Measurements from ENCODE around the gene PCDH9. TPM values are rescaled to one million over a fixed set of nuclear protein-coding genes. Genes with fewer than 3 reads are reported as not detected.
"Not testable (repeated sequence)": the region's sequence is repeated elsewhere in the genome, so short reads cannot be mapped to it uniquely, and the experiment has no call there.

Gene PCDH9
- total RNA-seq, 1 experiment from 2014 or later = under 0.01 TPM

- DNase-seq (ENCODE audit: low read depth) = no peak
Observed at GRCh38 chr13:66344805-66345517, 885.2 kb downstream of the PCDH9 start.

- no peak for DNase-seq (ENCODE audit: low read depth)
Observed at GRCh38 chr13:66343224-66343828, 886.8 kb downstream of the PCDH9 start.

DNA sequence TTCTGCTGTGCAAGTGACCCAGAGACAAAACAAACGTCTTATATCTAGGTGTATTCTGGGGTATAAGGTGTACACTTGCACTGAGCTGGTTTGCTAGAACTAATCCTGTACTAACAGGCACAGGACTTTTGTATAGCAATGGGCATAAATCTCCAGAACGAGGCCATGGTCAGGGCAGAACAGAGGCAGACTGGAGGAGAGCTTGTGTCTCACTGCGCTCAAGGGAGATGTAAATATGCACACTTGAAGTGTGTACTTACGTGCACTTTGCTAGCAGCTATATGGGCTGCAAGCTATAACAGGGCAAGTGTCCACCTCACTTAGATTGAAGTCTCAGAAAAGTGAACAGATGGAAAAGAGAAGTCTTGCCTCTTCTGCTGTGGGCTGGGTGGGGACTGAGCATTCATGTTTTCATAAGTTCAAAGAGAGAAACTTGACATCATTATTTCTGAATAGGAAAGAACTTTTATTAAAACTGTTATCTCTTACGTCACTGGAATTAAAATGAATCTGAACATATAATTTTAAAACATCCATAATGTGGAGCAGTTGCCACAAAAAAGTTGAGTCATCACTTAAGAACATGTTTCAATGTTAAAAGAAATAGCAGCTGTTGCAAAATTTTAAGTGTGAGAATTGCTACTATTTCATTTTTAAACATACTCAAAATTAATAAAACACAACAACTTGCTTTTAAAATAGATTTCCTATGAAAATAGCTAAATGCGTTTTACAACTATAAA is 888.3 kb downstream of the PCDH9 start:
- no peak for DNase-seq (ENCODE audit: low read depth)

DNA sequence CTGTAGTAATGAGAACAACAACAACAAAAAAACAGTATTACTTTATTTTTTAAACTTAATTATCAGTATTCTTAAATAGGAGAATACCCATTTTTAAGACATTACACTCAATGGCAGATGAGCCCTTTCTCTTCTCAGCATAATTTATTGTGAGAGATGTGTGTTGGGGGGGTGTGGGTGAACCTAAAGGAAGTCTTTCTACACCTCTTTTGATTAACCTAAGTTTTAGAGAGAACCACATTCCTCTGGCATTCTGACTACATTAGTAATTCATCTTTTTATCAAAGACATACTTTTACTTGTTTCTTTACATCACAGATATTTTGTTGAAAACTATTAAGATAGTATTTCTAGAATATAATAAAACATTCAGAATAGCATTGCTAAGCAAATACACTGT is 890.9 kb downstream of the PCDH9 start:
- no peak for DNase-seq (ENCODE audit: low read depth)

GRCh38 chr13:66338542-66338941 is 891.6 kb downstream of the PCDH9 start:
- DNase-seq (ENCODE audit: low read depth) = no peak

- no peak for DNase-seq (ENCODE audit: low read depth)
Observed at GRCh38 chr13:66335626-66336025, 894.5 kb downstream of the PCDH9 start.

GRCh38 chr13:66329988-66330451 is 900.1 kb downstream of the PCDH9 start:
- no peak for DNase-seq (ENCODE audit: low read depth)

DNA sequence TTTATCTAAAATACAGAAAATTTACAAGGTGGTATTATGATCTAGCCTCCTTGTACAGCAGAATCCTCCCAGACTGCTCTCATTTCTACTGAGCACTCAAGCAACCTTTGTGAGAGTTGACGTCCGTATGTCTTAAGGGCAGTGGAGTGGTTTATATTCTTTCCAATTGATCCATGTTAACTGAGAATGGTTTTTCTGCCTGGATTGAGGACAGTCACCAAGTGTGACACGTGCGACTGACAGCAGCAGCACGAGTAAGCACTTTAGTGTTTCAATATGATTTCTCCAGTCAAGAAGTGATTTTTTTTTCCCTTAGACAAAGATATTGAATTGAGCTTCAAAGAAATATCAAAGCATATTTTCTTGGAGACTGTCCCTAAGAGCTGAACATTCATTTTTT is 901.7 kb downstream of the PCDH9 start:
- DNase-seq (ENCODE audit: low read depth) = no peak

DNA sequence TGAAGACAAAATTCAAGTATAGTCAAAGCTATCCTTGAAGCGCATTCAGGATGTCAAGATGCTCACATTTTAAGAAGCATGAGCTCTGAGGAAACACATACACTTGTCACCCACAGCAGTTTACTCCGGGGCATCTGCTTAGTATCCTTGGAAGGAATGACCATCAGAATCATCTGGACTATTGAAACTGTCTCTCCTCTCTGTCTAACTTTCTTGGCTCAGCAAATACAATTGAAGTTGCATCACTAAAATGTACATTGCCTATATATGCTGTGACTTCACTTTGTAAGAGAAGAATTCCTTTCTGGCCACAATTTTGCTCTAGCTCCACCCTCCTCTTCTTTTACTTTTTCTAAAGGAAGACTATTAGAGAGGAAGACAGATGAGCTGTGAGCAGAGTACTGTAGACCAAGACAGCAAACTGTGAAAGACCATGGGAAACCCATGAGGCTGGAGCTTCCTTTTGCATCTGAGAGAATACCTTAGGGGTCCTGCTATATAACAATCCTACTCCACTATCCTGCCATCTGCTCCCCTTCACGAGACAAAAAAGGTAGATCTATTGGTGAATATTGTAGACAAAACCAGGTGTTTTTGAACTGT is 906.3 kb downstream of the PCDH9 start:
- DNase-seq (ENCODE audit: low read depth) = no peak

DNA sequence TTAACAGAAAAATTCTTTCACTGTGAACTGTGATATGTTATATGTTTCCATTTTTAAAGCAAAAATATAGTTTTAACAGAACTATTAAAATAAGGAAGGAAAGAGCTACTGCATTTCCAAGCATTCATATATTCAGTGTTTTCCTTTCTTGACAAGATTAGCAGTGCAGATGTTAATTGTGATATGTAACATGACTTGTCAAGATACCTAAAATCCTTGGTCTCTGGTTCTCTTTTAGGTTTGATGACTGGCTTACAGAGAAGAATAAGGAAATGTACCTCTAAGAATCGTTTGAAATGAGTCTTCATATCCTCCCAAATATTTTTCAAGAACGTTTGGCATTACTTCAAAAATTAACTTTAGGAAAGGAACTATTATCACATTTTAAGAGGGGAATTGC is 907.2 kb downstream of the PCDH9 start:
- DNase-seq (ENCODE audit: low read depth) = no peak

DNA sequence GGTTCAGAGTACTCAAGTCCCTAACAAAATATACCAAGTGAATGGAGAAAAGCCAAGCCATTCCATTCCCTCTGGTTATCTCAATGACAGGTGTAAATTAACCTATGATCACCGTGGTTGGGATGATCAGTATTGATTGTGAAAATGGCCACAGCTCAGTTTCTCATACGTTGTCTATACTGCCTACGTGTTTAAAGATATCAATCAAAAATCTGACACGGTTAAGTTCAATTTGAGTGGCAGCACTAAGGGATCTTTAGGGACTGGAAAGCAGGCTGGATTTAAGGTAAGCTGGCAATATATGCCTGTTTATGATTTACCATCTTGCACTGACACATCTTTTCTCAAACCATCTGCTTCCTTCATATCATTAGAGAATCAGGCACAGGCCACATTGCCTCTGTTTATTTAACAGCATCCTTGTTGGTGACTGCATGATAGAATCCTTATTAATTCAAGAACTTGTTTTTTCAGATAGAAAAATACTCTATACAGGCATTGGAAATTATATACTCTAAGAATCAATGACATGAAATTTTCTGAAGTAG is 907.9 kb downstream of the PCDH9 start:
- DNase-seq (ENCODE audit: low read depth) = no peak

- DNase-seq (ENCODE audit: low read depth) = no peak
Observed at GRCh38 chr13:66314911-66315310, 915.2 kb downstream of the PCDH9 start.

DNA sequence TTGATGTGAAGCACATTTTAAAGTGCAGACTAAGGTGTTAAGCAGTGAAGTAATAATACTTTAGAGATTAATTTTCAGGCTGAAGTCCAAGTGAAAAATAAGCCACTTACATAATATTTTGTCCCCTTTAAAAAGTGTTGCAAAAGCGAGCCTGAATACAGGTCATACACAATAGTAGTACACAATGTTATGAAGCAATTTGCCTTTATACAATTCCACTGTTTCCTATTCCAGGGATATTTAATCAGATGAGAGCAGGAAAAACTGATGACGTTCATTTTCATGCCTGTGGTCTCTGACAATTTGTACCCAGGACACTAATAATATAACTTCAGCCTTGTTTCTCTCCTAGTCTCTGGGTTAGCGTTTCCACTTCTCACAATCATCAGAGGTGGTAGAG is 916.7 kb downstream of the PCDH9 start:
- DNase-seq (ENCODE audit: low read depth) = no peak

DNA sequence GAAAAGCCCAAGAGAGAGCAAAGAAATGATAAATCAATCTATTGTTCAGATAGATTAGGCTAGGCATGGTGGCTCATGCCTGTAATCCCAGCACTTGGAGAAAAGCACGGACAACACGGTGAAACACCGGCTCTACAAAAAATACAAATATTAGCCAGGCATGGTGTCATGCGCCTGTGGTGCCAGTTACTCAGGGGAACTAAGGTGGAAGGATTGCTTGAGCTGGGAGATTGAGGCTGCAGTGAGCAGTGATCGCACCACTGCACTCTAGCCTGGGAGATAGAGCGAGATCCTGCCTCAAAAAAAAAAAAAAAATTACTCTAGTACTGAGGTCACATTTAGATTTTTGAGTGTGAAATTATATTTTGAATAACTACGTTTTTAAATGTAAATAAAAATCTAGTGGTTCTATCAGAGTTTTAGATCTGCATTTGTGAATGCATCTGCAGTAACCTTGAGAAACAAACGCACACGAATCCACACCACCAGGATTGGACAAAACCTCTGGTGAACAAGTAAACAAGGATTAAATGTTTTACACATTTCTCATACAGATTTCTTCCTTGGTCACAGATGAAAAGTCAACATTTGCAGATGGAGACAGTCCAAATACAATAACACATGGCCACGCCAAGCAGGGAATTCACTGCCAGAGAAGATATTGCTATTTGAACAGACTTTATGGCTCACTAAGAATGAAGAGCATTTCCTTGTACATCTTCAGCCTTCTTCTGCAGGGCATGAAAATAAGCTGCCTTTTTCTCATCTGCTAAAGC is 917.6 kb downstream of the PCDH9 start:
- DNase-seq (ENCODE audit: low read depth) = no peak

DNA sequence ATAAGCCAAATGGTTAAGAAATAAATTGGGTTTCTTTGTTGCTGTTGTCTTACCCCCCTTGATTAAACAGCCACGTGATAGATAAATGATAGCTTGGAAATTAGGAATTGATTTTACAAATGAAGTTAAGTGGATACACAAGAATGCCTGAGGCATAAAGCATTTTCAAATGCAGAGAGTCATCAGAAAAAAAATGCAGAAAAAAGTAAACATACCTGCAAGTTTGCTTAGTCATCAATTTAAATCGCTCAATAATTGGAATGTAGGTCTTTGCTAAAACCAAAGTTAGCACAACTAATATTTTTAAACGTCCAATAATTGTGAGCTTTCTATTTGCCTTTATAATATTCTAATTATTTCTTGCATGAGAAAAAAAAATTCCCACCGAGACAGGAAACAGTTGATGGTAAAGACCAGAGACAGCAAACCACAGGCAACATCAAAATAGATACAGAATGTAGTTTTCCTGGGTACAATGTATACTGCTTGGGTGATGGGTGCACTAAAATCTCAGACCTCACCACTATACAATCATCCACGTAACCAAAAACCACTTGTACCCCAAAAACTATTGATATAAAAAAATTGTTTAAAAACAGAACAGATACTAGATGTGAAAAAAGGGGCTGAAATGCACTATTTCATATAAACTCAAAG is 924.0 kb downstream of the PCDH9 start:
- no peak for DNase-seq (ENCODE audit: low read depth)

GRCh38 chr13:66301482-66301881 is 928.7 kb downstream of the PCDH9 start:
- no peak for DNase-seq (ENCODE audit: low read depth)

DNA sequence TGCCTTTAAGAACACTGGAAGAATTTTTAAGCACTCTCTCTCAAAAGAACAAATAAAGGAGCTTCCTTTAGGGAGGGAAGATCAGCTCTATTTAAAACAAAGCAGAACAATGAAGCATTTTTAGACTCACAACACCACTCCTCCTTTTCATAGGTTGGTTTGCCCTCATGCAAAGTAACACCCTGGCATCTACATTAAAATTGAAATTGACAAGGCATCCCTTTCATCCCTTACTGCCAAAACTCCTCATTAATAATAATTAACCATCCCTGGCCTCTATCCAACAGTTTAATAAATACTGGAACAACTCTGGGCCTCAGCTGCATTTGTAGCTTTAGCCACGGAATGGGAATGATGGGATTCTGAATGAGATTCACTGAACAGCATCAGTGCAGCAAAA is 929.1 kb downstream of the PCDH9 start:
- no peak for DNase-seq (ENCODE audit: low read depth)

GRCh38 chr13:66296875-66297274 is 933.3 kb downstream of the PCDH9 start:
- DNase-seq (ENCODE audit: low read depth) = no peak

DNA sequence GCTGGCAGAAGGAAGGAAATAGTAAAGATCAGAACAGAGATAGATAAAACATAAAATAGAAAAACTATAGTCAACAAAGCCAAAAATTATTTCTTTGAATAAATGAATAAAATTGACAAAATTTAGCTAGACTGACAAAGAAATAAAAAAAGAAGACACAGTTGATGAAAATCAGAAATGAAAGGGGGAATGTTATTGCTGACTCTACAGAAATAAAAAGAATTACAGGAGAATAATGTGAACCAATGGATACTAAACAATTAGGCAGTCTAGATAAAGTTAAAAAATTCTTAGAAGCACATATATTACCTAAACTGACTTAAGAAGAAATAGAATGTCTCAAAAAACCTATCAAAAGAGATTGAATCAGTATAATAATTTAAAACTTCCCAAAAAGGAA is 933.8 kb downstream of the PCDH9 start:
- no peak for DNase-seq (ENCODE audit: low read depth)

DNA sequence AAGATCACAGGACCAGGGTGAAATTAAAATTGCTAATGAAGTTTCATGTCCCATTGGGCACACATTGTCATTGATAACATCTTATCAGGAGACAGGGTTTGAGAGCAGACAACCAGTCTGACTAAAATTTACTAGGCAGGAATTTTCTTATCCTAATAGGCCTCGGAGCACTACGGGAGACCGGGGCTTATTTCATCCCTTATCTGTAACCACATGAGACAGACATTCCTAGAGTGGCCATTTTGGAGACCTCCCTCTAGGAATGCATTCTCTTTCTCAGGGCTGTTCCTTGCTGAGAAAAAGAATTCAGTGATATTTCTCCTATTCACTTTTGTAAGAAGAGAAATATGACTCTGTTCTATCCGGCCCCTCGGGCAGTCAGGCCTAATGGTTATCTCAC is 943.3 kb downstream of the PCDH9 start:
- not testable (repeated sequence) for DNase-seq (ENCODE audit: low read depth)

- no peak for DNase-seq (ENCODE audit: low read depth)
Observed at GRCh38 chr13:66275416-66275815, 954.7 kb downstream of the PCDH9 start.

All from Daoy (cell line).